Measurements from ENCODE around the gene CCDC201. TPM values are rescaled to one million over a fixed set of nuclear protein-coding genes. Genes with fewer than 3 reads are reported as not detected.
A peak's percentile ranks its signal among the peaks of the same experiment; 100 is the strongest.

CCDC201 gene
- total RNA-seq, 1 experiment from 2014 or later = not detected

DNA sequence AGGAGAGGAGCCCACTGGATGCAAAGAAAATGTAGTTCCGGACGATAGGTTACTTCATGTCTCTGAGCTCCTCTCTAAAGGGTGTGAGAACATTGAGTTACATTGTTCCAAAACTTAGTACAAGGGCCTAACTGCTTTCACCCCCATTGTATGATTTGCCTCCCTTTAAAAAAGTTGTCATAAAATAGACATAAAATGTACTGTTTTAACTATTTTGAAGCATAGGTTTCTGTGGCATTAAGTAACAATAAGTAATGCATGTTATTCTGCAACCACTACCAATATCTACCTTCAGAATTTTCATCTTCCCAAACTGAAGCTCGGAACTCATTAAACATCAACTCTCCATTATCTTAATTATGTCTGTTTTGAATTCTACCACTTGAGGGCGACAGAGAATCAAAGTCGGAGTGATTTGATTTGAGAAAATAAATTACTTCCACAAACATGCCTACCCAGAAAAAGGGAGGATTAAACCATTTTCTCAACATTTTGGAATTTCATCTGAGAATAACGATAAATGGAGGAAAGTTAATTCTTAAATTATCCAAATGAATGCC lies 18.1 kb upstream of the CCDC201 start:
- Histone ChIP-seq H3K27ac (ENCODE audit: low read length) (no peak overlapping the region), H3K4me1 (ENCODE audit: low read length) (no peaks in the 10 kb centered on the region), H2AFZ (ENCODE audit: low read length) (no peak overlapping the region), H3K27me3 (ENCODE audit: low read length) (no peaks in the 10 kb centered on the region), H3K79me2 (ENCODE audit: low read length) (no peaks in the 10 kb centered on the region), H3K9me2 (replicated peaks; ENCODE audit: insufficient read depth, low read length) (no peaks in the 10 kb centered on the region), H3K9me3 (ENCODE audit: low read length) (no peaks in the 10 kb centered on the region), H3K4me3 (ENCODE audit: low read length) (no peak overlapping the region), H3K36me3 (ENCODE audit: insufficient read depth, low read length) (no peaks in the 10 kb centered on the region), H4K20me1 (ENCODE audit: insufficient read depth, low read depth, low read length) (no peaks in the 10 kb centered on the region), H3K9ac (ENCODE audit: low read length) (no peak overlapping the region), H3K4me2 (ENCODE audit: low read depth, low read length, poor library complexity, severe bottlenecking) (no peak overlapping the region)
- DNase-seq = peak; percentile 71

DNA sequence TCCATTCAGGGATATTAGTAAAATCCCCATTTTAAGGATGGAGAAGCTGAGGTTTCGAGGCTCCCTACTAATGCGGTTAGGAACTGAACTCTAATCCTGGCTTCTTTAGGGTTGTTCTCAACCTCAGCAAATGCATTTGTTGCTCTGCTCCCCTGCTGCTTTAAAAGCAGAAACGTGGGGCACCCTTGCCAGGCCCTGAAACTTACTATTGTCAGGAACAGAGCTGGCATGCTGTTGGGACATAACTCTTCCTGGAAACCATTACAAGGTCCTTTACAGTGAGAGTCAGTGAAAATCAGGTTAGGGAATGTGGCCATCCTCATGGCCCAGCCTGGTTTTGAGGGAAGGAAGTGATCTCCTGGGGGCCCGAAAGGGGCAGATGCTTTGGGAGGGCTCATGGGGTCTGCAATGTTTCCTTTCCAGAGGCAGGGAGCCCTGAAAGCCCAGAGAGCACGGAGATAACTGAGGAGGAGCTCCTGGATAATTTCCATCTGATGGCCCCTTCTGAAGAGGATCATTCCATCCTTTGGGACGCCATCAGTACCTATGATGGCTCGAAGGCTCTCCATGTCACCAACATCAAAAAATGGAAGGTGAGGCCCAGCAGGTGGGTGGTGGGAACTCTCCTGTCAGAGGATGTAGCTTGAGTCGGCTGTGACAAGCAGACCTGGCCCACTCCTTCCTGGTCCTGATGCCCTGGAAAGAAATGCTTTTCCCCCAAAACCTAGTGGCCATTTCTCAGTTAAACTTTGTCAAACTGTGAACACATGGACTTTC lies 17.4 kb upstream of the CCDC201 start:
- H2AFZ ChIP-seq (ENCODE audit: low read length) = no peak overlapping the region
- no peak for DNase-seq
- H3K4me3 ChIP-seq (ENCODE audit: low read length) = no peak overlapping the region
- H3K27ac ChIP-seq (ENCODE audit: low read length) = no peak overlapping the region
- H3K9ac ChIP-seq (ENCODE audit: low read length) = no peak overlapping the region
- H3K9me3 ChIP-seq (ENCODE audit: low read length) = no peaks in the 10 kb centered on the region
- H3K36me3 ChIP-seq (ENCODE audit: insufficient read depth, low read length) = no peaks in the 10 kb centered on the region
- H3K27me3 ChIP-seq (ENCODE audit: low read length) = no peaks in the 10 kb centered on the region
- H3K9me2 ChIP-seq (replicated peaks; ENCODE audit: insufficient read depth, low read length) = no peaks in the 10 kb centered on the region
- no peaks in the 10 kb centered on the region for H3K79me2 ChIP-seq (ENCODE audit: low read length)
- no peak overlapping the region for H3K4me2 ChIP-seq (ENCODE audit: low read depth, low read length, poor library complexity, severe bottlenecking)
- no peaks in the 10 kb centered on the region for H3K4me1 ChIP-seq (ENCODE audit: low read length)
- H4K20me1 ChIP-seq (ENCODE audit: insufficient read depth, low read depth, low read length) = no peaks in the 10 kb centered on the region

GRCh38 chr7:45889367-45890067 lies 16.6 kb upstream of the CCDC201 start:
- no peak overlapping the region for H3K4me3 ChIP-seq (ENCODE audit: low read length)
- no peaks in the 10 kb centered on the region for H3K27me3 ChIP-seq (ENCODE audit: low read length)
- H3K4me1 ChIP-seq (ENCODE audit: low read length) = no peaks in the 10 kb centered on the region
- H3K9me3 ChIP-seq (ENCODE audit: low read length) = no peaks in the 10 kb centered on the region
- H3K36me3 ChIP-seq (ENCODE audit: insufficient read depth, low read length) = no peaks in the 10 kb centered on the region
- no peaks in the 10 kb centered on the region for H3K79me2 ChIP-seq (ENCODE audit: low read length)
- H2AFZ ChIP-seq (ENCODE audit: low read length) = no peak overlapping the region
- H3K9ac ChIP-seq (ENCODE audit: low read length) = no peak overlapping the region
- H3K4me2 ChIP-seq (ENCODE audit: low read depth, low read length, poor library complexity, severe bottlenecking) = no peak overlapping the region
- H4K20me1 ChIP-seq (ENCODE audit: insufficient read depth, low read depth, low read length) = no peaks in the 10 kb centered on the region
- no peak overlapping the region for H3K27ac ChIP-seq (ENCODE audit: low read length)
- no peak for DNase-seq
- no peaks in the 10 kb centered on the region for H3K9me2 ChIP-seq (replicated peaks; ENCODE audit: insufficient read depth, low read length)

DNA sequence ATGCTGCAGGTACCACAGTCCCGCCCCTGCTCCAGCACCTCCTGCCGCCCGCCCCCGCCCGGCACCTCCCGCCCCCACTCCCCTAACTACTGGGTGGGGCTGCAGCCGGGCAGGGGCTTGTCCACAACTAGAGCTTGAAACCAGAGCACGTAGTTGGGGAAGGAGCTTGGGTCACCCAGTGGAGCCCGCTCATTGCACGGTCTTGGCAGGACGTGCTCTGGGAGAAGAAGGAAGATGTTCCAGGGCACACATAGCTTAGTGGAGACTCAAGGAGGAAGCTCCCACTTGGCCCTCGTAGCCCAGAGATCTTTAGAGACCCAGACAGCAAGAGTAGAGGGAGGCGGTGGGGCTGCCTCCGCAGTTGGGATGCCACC lies 16.1 kb upstream of the CCDC201 start:
- H3K9ac ChIP-seq (ENCODE audit: low read length) = no peak overlapping the region
- no peaks in the 10 kb centered on the region for H3K4me1 ChIP-seq (ENCODE audit: low read length)
- no peaks in the 10 kb centered on the region for H3K9me3 ChIP-seq (ENCODE audit: low read length)
- H2AFZ ChIP-seq (ENCODE audit: low read length) = no peak overlapping the region
- H3K79me2 ChIP-seq (ENCODE audit: low read length) = no peaks in the 10 kb centered on the region
- no peaks in the 10 kb centered on the region for H4K20me1 ChIP-seq (ENCODE audit: insufficient read depth, low read depth, low read length)
- H3K27ac ChIP-seq (ENCODE audit: low read length) = no peak overlapping the region
- H3K4me3 ChIP-seq (ENCODE audit: low read length) = no peak overlapping the region
- no peaks in the 10 kb centered on the region for H3K27me3 ChIP-seq (ENCODE audit: low read length)
- H3K36me3 ChIP-seq (ENCODE audit: insufficient read depth, low read length) = no peaks in the 10 kb centered on the region
- no peak for DNase-seq
- no peak overlapping the region for H3K4me2 ChIP-seq (ENCODE audit: low read depth, low read length, poor library complexity, severe bottlenecking)
- no peaks in the 10 kb centered on the region for H3K9me2 ChIP-seq (replicated peaks; ENCODE audit: insufficient read depth, low read length)

DNA sequence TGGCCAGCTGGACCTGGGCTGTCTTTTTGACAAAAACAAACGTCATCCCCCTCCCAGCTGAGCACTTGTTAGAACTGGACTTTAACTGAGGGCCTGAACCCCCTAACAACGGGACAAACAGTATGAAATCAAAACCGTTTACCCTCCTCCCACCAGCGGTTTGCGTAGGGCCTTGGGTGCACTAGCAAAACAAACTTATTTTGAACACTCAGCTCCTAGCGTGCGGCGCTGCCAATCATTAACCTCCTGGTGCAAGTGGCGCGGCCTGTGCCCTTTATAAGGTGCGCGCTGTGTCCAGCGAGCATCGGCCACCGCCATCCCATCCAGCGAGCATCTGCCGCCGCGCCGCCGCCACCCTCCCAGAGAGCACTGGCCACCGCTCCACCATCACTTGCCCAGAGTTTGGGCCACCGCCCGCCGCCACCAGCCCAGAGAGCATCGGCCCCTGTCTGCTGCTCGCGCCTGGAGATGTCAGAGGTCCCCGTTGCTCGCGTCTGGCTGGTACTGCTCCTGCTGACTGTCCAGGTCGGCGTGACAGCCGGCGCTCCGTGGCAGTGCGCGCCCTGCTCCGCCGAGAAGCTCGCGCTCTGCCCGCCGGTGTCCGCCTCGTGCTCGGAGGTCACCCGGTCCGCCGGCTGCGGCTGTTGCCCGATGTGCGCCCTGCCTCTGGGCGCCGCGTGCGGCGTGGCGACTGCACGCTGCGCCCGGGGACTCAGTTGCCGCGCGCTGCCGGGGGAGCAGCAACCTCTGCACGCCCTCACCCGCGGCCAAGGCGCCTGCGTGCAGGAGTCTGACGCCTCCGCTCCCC lies 15.5 kb upstream of the CCDC201 start, which contains the start of gene IGFBP1:
IGFBP1 (plus strand) TSS at position 304 of the 808 bp plus-strand sequence; CDS start at position 469, 165 bp downstream.
- Histone ChIP-seq H3K27me3 (ENCODE audit: low read length) (no peaks in the 10 kb centered on the region), H3K9me2 (replicated peaks; ENCODE audit: insufficient read depth, low read length) (no peaks in the 10 kb centered on the region), H3K4me3 (ENCODE audit: low read length) (no peak within 1 kb of the TSS), H3K4me1 (ENCODE audit: low read length) (no peaks in the 10 kb centered on the region), H3K36me3 (ENCODE audit: insufficient read depth, low read length) (no peaks in the 10 kb centered on the region), H3K27ac (ENCODE audit: low read length) (no peak within 1 kb of the TSS), H3K9ac (ENCODE audit: low read length) (no peak within 1 kb of the TSS), H2AFZ (ENCODE audit: low read length) (no peak within 1 kb of the TSS), H3K79me2 (ENCODE audit: low read length) (no peaks in the 10 kb centered on the region), H4K20me1 (ENCODE audit: insufficient read depth, low read depth, low read length) (no peaks in the 10 kb centered on the region), H3K4me2 (ENCODE audit: low read depth, low read length, poor library complexity, severe bottlenecking) (no peak within 1 kb of the TSS), H3K9me3 (ENCODE audit: low read length) (no peaks in the 10 kb centered on the region)
- no peak for DNase-seq

- H3K4me3 ChIP-seq (ENCODE audit: low read length) = no peak overlapping the region
- no peak overlapping the region for H2AFZ ChIP-seq (ENCODE audit: low read length)
- no peak overlapping the region for H3K27ac ChIP-seq (ENCODE audit: low read length)
- no peaks in the 10 kb centered on the region for H3K4me1 ChIP-seq (ENCODE audit: low read length)
- H3K9ac ChIP-seq (ENCODE audit: low read length) = no peak overlapping the region
- H3K36me3 ChIP-seq (ENCODE audit: insufficient read depth, low read length) = no peaks in the 10 kb centered on the region
- H3K9me3 ChIP-seq (ENCODE audit: low read length) = no peaks in the 10 kb centered on the region
- no peaks in the 10 kb centered on the region for H3K9me2 ChIP-seq (replicated peaks; ENCODE audit: insufficient read depth, low read length)
- no peak overlapping the region for H3K4me2 ChIP-seq (ENCODE audit: low read depth, low read length, poor library complexity, severe bottlenecking)
- no peak for DNase-seq
- H3K79me2 ChIP-seq (ENCODE audit: low read length) = no peaks in the 10 kb centered on the region
- no peaks in the 10 kb centered on the region for H4K20me1 ChIP-seq (ENCODE audit: insufficient read depth, low read depth, low read length)
- H3K27me3 ChIP-seq (ENCODE audit: low read length) = no peaks in the 10 kb centered on the region
Measured at GRCh38 chr7:45886931-45887667, 14.2 kb upstream of the CCDC201 start.

GRCh38 chr7:45885264-45885882 lies 12.5 kb upstream of the CCDC201 start:
- no peaks in the 10 kb centered on the region for H3K79me2 ChIP-seq (ENCODE audit: low read length)
- no peak overlapping the region for H2AFZ ChIP-seq (ENCODE audit: low read length)
- H3K36me3 ChIP-seq (ENCODE audit: insufficient read depth, low read length) = no peaks in the 10 kb centered on the region
- DNase-seq = no peak
- no peaks in the 10 kb centered on the region for H3K9me2 ChIP-seq (replicated peaks; ENCODE audit: insufficient read depth, low read length)
- H3K4me3 ChIP-seq (ENCODE audit: low read length) = no peak overlapping the region
- no peak overlapping the region for H3K4me2 ChIP-seq (ENCODE audit: low read depth, low read length, poor library complexity, severe bottlenecking)
- H3K9ac ChIP-seq (ENCODE audit: low read length) = no peak overlapping the region
- H3K27ac ChIP-seq (ENCODE audit: low read length) = no peak overlapping the region
- no peaks in the 10 kb centered on the region for H3K27me3 ChIP-seq (ENCODE audit: low read length)
- H3K4me1 ChIP-seq (ENCODE audit: low read length) = no peaks in the 10 kb centered on the region
- no peaks in the 10 kb centered on the region for H3K9me3 ChIP-seq (ENCODE audit: low read length)
- no peaks in the 10 kb centered on the region for H4K20me1 ChIP-seq (ENCODE audit: insufficient read depth, low read depth, low read length)
